Rectal smooth muscle tissue (tissue), 1 donor: Measurements from ENCODE around the gene PANX2.
A peak's percentile ranks its signal among the peaks of the same experiment; 100 is the strongest.

Source experiments
- H3K27ac ChIP-seq: one replicate; pipeline ENCODE4 v1.7.0; 2013; ENCODE audit warnings: low read depth, low read length, inconsistent platforms
- H3K27me3 ChIP-seq: one replicate; pipeline ENCODE4 v1.7.0; 2013; ENCODE audit warnings: low read length; ENCODE audit not compliant: control insufficient read depth, insufficient read depth
- H3K36me3 ChIP-seq: one replicate; pipeline ENCODE4 v1.7.0; 2013; ENCODE audit warnings: low read length; ENCODE audit not compliant: control insufficient read depth, insufficient read depth
- H3K4me1 ChIP-seq: one replicate; pipeline ENCODE4 v1.7.0; 2013; ENCODE audit warnings: low read length; ENCODE audit not compliant: control insufficient read depth, insufficient read depth
- H3K4me3 ChIP-seq: one replicate; pipeline ENCODE4 v1.7.0; 2013; ENCODE audit warnings: low read length
- H3K9ac ChIP-seq: one replicate; pipeline ENCODE4 v1.7.0; 2013; ENCODE audit warnings: low read length

PANX2 gene

GRCh38 chr22:50194037-50194805, 23.7 kb downstream of the PANX2 start:
- H3K9ac ChIP-seq, result no peak overlapping the region
- H3K27ac ChIP-seq, result no peak overlapping the region
- H3K36me3 ChIP-seq, result peaks cover 4% of the 10 kb centered on the region
- no peak overlapping the region for H3K4me3 ChIP-seq
- no peaks in the 10 kb centered on the region for H3K27me3 ChIP-seq
- H3K4me1 ChIP-seq, result peaks cover 9% of the 10 kb centered on the region

DNA sequence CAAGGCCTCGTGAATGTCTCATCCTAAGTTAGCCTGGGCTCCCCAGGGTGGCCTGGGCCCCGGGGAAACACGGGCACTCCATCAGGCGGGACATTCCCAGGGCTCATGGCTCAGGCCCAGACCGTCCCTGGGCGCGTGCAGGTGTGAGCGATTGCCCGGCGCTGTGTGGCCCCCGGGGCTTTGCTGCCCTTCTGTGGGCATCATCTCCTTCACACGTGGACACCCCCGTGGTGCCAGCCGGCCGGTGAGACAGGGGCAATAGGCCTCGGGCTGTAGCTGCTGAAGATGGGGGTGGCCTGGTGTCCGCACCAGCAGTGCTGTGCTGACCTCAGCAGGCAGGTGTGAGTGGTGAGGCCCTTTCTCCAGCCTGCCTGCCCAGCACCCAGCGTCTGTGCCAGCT, 25.7 kb downstream of the PANX2 start:
- H3K4me3 ChIP-seq, result no peak overlapping the region
- no peaks in the 10 kb centered on the region for H3K27me3 ChIP-seq
- H3K9ac ChIP-seq, result no peak overlapping the region
- no peak overlapping the region for H3K27ac ChIP-seq
- H3K36me3 ChIP-seq, result peaks cover 4% of the 10 kb centered on the region
- H3K4me1 ChIP-seq, result peaks cover 7% of the 10 kb centered on the region

DNA sequence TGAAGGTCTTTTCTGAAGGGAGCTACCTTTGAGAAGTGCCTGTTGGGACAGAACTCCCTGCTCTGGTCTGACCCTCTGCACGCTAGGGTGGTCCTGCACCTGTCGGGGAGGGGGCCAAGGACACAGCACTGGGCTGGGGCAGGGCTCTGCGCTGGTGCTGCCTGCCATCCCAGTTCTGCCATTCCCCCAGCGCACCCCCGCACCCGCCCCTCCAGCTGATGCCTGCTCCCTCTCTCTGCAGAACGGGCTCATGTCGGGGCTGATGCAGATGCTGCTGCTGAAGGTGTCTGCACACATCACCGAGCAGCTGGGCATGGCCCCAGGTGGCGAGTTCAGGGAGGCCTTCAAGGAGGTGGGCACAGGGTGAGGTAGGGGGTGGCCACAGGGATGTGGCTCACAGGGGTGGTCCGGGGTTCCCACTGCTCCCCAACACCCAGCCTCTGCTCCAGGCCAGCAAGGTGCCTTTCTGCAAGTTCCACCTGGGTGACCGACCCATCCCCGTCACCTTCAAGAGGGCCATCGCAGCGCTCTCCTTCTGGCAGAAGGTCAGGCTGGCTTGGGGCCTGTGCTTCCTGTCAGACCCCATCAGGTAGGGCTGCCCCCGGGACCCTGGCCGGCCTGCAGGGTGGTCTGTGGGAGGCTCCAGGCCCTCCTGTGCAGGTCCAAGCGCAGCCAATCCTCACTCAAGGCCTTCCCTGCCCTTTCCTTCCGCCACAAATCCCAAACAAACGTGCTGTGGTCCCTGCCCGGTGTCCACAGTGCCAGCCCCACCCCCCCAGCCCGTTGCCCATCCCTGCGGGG, 26.7 kb downstream of the PANX2 start:
- Histone ChIP-seq H3K4me1 (peaks cover 11% of the 10 kb centered on the region), H3K36me3 (peaks cover 4% of the 10 kb centered on the region), H3K27ac (no peak overlapping the region)

GRCh38 chr22:50197856-50198623, 27.5 kb downstream of the PANX2 start:
- Histone ChIP-seq H3K36me3 (peaks cover 4% of the 10 kb centered on the region), H3K4me3 (no peak overlapping the region), H3K4me1 (peaks cover 13% of the 10 kb centered on the region), H3K27ac (no peak overlapping the region), H3K9ac (no peak overlapping the region), H3K27me3 (no peaks in the 10 kb centered on the region)

More for the DNA sequence above, 26.7 kb downstream of the PANX2 start:
- Histone ChIP-seq H3K4me3 (no peak overlapping the region), H3K27me3 (no peaks in the 10 kb centered on the region), H3K9ac (no peak overlapping the region)

DNA sequence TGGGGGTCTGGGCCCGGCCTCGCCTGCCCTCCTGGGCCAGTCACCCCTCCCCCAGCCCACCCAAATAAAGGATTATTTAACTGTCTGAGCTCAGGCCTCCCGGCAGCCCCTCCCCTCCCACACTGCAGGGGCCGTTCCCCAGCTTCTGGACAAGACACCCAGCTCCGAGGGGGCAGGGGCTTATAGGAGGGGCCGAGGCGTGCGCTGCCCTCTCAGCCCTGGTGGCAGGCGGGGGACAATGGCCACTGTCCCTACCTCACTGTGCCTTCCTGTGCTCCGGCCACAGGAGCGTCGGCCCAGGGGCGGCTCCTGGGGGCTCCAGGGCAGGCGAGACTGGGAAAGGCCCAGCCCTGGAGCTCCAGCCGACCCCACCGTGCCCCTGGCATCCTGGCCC, 28.1 kb downstream of the PANX2 start:
- Histone ChIP-seq H3K27ac (no peak overlapping the region), H3K4me1 (peaks cover 13% of the 10 kb centered on the region), H3K36me3 (peaks cover 4% of the 10 kb centered on the region), H3K4me3 (no peak overlapping the region), H3K9ac (no peak overlapping the region), H3K27me3 (no peaks in the 10 kb centered on the region)

GRCh38 chr22:50199251-50199721, 28.8 kb downstream of the PANX2 start:
- Histone ChIP-seq H3K9ac (no peak overlapping the region), H3K4me3 (peak overlapping the region; percentile 68), H3K4me1 (peaks cover 13% of the 10 kb centered on the region), H3K36me3 (peaks cover 4% of the 10 kb centered on the region), H3K27me3 (no peaks in the 10 kb centered on the region), H3K27ac (no peak overlapping the region)

GRCh38 chr22:50199829-50200460, 29.4 kb downstream of the PANX2 start:
- H3K36me3 ChIP-seq, result no peaks in the 10 kb centered on the region
- no peaks in the 10 kb centered on the region for H3K27me3 ChIP-seq
- peak overlapping the region; percentile 68 for H3K4me3 ChIP-seq
- peak overlapping the region; percentile 62 for H3K9ac ChIP-seq
- H3K27ac ChIP-seq, result peak overlapping the region; percentile 14
- H3K4me1 ChIP-seq, result peaks cover 13% of the 10 kb centered on the region

DNA sequence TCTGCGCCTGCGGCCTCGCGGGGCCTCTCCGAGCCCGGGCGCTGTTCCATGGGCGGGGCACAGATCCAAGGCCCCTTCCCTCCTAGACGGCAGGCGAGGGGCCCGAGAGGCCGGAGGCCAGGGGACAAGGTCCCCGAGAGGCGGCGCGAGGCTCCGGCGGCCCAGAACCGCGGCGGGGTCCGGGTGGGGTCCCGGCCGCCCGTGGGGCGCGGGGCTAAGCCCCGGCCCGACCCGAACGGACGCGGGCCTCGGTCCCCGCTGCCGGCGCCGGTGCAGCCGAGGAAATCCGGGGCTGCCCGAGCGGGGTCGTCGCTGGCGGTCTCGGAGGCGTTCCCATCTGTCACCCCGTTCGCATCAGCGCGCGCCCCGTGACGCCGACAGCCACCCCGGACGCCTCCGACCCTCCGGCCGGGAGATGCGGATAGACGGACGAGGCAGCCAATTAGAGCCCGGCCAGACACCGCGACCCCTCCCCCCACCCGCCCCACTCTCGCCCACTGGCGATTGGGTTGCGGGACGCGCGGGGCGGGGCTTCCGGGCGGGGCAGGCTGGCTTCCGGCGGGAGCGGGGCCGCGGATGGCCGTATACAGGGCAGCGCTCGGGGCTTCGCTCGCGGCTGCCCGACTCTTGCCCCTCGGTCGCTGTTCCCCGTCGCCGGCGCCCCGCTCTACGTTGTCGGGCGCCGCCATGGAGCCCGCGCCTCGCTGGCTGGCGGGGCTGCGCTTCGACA, 30.1 kb downstream of the PANX2 start, which contains the start of gene SELENOO:
SELENOO (plus strand) TSS at position 551 of the 730 bp plus-strand sequence; CDS start at position 577, 26 bp downstream.
- Histone ChIP-seq H3K27me3 (no peaks in the 10 kb centered on the region), H3K27ac (peak within 1 kb of the TSS; percentile 59), H3K4me1 (peaks cover 13% of the 10 kb centered on the region), H3K4me3 (peak within 1 kb of the TSS; percentile 73), H3K9ac (peak within 1 kb of the TSS; percentile 62), H3K36me3 (no peaks in the 10 kb centered on the region)

- Histone ChIP-seq H3K4me3 (peak overlapping the region; percentile 73), H3K9ac (peak overlapping the region; percentile 61), H3K27ac (peak overlapping the region; percentile 59), H3K36me3 (no peaks in the 10 kb centered on the region), H3K27me3 (no peaks in the 10 kb centered on the region), H3K4me1 (peaks cover 13% of the 10 kb centered on the region)
Observed at GRCh38 chr22:50201191-50202129, 30.9 kb downstream of the PANX2 start.

- H3K36me3 ChIP-seq, result peaks cover 4% of the 10 kb centered on the region
- H3K4me1 ChIP-seq, result peaks cover 13% of the 10 kb centered on the region
- H3K27me3 ChIP-seq, result no peaks in the 10 kb centered on the region
- H3K9ac ChIP-seq, result peak overlapping the region; percentile 61
- H3K4me3 ChIP-seq, result peak overlapping the region; percentile 73
- no peak overlapping the region for H3K27ac ChIP-seq
Observed at GRCh38 chr22:50202130-50202666, 31.7 kb downstream of the PANX2 start.
